Fibroblast of pulmonary artery (primary cell): ENCODE results near the gene CIAO1.

Source experiments
- DNase-seq: peaks from one replicate; pipeline ENCODE4 v3.0.0-alpha.2; 2010; ENCODE audit warnings: low read depth
- H3K4me3 ChIP-seq: replicated peaks from 2 replicates; pipeline ENCODE4 v1.5.1; 2011; ENCODE audit warnings: low read depth, mild to moderate bottlenecking, control low read depth, low read length, moderate library complexity
- TF ChIP-seq, protein P1 (sequence below): IDR thresholded peaks from 2 replicates; pipeline ENCODE4 v1.5.1; 2011; ENCODE audit warnings: mild to moderate bottlenecking, control low read depth, low read length, inconsistent platforms; ENCODE audit errors: missing control alignments

The CIAO1 gene

DNA sequence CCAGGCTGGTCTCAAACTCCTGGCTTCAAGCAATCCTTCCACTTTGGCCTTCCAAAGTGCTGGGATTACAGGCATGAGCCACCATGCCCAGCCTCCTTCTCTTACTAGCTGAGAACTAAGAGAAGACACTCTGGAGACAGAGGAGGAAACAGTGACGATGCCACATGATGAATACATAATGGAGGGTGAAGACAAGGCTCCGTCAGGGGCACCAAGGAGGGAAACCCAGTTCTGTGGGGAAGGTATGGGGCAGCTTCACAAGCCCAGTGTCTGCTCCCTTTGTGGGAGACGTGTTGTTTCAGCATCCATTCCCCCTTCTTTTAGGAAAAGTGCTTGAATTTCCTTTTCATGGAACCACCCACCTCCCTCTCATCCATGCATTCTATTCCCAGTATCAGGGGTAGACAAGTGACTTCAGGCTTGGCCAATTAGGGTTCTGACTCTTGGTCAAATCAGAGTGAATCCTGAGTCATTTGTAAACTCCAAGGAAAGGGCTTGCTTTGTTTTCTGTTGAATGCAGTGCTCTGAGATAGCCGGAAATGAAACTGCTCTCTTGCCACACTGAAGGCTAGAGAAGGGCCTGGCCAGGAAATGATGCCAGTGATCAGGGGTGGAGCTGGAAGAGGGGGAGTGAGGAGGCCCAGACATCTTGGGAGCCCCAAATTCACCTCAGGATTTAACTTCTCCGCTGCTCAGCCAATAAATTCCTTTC is 24.0 kb upstream of the CIAO1 start:
- DNase-seq, result peak; percentile 90
- TF ChIP-seq, protein P1, sequence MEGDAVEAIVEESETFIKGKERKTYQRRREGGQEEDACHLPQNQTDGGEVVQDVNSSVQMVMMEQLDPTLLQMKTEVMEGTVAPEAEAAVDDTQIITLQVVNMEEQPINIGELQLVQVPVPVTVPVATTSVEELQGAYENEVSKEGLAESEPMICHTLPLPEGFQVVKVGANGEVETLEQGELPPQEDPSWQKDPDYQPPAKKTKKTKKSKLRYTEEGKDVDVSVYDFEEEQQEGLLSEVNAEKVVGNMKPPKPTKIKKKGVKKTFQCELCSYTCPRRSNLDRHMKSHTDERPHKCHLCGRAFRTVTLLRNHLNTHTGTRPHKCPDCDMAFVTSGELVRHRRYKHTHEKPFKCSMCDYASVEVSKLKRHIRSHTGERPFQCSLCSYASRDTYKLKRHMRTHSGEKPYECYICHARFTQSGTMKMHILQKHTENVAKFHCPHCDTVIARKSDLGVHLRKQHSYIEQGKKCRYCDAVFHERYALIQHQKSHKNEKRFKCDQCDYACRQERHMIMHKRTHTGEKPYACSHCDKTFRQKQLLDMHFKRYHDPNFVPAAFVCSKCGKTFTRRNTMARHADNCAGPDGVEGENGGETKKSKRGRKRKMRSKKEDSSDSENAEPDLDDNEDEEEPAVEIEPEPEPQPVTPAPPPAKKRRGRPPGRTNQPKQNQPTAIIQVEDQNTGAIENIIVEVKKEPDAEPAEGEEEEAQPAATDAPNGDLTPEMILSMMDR, result no peak
- H3K4me3 ChIP-seq, result no peak overlapping the region

DNA sequence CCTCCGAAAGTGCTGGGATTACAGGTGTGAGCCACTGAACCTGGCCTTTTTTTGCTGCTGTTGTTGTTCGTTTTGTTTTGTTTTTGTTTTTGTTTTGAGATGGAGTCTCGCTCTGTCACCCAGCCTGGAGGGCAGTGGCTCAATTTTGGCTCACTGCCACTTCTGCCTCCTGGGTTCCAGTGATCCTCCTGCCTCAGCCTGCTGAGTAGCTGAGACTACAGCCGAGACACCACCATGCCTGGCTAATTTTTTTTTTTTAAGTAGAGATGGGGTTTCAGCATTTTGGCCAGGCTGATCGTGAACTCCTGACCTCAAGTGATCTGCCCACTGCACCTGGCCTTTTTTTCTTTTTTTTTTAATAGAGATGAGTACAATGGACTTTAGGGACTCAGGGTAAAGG is 22.2 kb upstream of the CIAO1 start:
- TF ChIP-seq, protein P1, result no peak
- no peak overlapping the region for H3K4me3 ChIP-seq
- no peak for DNase-seq

DNA sequence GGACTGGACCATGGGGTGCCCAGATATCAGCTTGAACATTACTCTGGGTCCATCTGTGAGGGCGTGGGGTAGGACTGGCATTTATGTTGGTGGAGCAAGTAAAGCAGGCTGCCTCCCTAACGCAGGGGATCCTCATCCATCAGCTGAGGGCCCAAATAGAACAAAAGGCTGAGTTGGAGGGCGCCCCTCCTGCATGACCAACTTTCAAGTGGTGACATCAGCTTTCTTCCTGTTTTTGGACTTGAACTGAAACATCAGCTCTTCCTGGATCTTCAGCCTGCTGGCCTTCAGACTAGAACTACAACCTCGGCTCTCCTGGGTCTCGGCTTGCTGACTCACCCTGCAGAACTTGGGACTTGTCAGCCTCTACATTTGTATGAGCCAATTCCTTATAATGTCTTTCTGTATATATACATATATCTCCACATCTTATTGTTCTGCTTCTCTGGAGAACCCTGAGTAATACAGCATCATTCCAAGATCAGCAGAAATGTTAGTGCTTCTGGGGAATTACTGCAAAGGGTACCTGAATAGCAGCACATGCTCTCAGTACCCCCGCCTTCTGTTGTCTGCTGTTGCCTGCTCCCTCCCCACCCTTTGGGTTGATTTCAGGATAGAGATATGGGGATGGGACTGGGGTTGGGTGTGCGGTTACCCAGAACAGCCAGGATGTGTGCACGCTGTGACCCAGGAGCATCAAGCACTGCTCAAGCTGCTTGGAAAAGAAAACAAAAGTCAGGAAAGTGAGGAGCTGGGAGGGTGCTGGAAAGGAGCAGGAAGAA is 20.2 kb upstream of the CIAO1 start:
- DNase-seq, result peak; percentile 81
- no peak overlapping the region for H3K4me3 ChIP-seq
- TF ChIP-seq, protein P1, result no peak

DNA sequence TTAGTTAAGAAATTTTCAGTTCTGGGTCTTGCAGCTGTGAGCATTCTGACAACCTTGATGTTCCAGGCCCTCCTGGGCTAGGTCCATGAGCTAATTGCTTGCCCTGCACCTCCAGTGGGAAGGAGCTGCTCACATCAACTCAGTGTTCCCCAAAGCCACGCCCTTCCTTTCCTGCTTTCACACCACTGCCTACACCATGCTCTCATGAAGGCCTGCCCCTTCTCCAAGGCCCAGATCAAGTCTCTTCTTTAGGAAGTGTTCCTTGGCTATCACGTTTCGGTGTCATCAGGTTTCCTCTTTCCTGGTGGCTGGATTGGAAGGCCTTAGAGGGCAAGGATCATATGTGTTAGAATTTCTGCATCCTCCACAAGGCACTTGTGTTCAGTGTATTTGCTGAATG is 19.0 kb upstream of the CIAO1 start:
- DNase-seq, result no peak
- TF ChIP-seq, protein P1, result no peak
- H3K4me3 ChIP-seq, result no peak overlapping the region

DNA sequence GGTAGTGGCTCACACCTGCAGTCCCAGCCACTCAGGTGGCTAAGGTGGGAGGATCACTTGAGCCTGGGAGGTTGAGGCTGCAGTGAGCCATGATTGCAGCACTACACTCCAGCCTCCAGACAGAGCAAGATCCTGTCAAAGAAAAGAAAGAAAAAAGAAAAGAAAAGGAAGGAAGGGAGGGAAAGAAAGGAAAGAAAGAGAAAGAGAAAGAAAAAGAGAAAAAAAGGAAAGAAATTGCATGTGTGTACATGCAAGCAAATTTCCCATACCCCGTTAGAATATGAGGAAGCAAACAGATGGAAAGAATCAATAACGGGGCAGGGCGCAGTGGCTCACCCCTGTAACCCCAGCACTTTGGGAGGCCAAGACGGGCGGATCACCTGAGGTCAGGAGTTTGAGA is 18.1 kb upstream of the CIAO1 start:
- H3K4me3 ChIP-seq, result no peak overlapping the region
- TF ChIP-seq, protein P1, result no peak
- DNase-seq, result no peak

DNA sequence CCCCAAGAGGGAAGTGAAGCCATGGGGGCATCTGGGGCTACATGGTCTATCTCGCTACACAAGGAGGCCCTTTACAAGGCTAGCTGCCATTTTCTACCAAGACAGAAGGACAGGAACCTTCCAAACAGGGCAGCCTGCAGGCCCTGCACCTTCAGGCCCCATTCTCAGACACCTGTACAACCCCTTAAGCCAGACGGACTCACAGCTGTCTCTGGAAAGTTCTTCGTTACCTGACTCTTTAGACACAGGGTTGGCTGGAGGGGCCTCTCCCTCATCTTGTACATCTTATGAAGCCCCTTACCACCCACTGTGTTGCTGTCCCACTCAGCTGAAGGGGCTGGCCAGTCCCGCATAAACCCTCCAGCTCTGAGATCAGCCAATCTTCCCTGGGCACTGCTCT is 17.4 kb upstream of the CIAO1 start:
- TF ChIP-seq, protein P1, result no peak
- no peak for DNase-seq
- H3K4me3 ChIP-seq, result no peak overlapping the region
